HG03039 (cell line): ENCODE results near the gene BRS3.
A peak's percentile ranks its signal among the peaks of the same experiment; 100 is the strongest.

ENCODE experiments used
- ATAC-seq: cut with Tn5 transposase; IDR thresholded peaks from one replicate; pipeline ENCODE4 v1.9.1; 2021; ENCODE audit warnings: mild to moderate bottlenecking, moderate library complexity; ENCODE audit not compliant: unreplicated experiment

BRS3 gene

GRCh38 chrX:136493011-136493410, 5.3 kb downstream of the BRS3 start:
- no peak for ATAC-seq

- ATAC-seq, result no peak
These were observed 7.3 kb downstream of the BRS3 start for GRCh38 chrX:136495043-136495442.

- ATAC-seq, result no peak
These were observed 8.5 kb downstream of the BRS3 start for GRCh38 chrX:136496186-136496763.

- ATAC-seq, result peak; percentile 75
These were observed 9.2 kb downstream of the BRS3 start for GRCh38 chrX:136496764-136497555.

- no peak for ATAC-seq
These were observed 9.9 kb downstream of the BRS3 start, which contains the start of gene HTATSF1 for GRCh38 chrX:136497556-136498052. Gene HTATSF1, plus strand, starts transcription at chrX:136497592. Its CDS starts 93 bp downstream, at chrX:136497685.

GRCh38 chrX:136519069-136519468, 31.3 kb downstream of the BRS3 start:
- no peak for ATAC-seq

- no peak for ATAC-seq
These were observed 36.0 kb downstream of the BRS3 start for GRCh38 chrX:136523770-136524169.

- no peak for ATAC-seq
These were observed 38.2 kb downstream of the BRS3 start for GRCh38 chrX:136525738-136526606.

- ATAC-seq, result no peak
These were observed 41.0 kb downstream of the BRS3 start for GRCh38 chrX:136528645-136529315.

GRCh38 chrX:136529795-136530194, 42.0 kb downstream of the BRS3 start:
- ATAC-seq, result no peak

- no peak for ATAC-seq
These were observed 44.2 kb downstream of the BRS3 start, which contains the start of gene VGLL1 for GRCh38 chrX:136531951-136532350. Gene VGLL1, plus strand, starts transcription at chrX:136532215. Its CDS starts 3,806 bp downstream, at chrX:136536021.

- ATAC-seq, result no peak
These were observed 46.4 kb downstream of the BRS3 start for GRCh38 chrX:136534131-136534530.

- no peak for ATAC-seq
These were observed 51.1 kb downstream of the BRS3 start for GRCh38 chrX:136538811-136539210.

GRCh38 chrX:136540226-136540625, 52.5 kb downstream of the BRS3 start:
- no peak for ATAC-seq

- ATAC-seq, result no peak
These were observed 53.5 kb downstream of the BRS3 start for GRCh38 chrX:136541294-136541693.

- no peak for ATAC-seq
These were observed 54.5 kb downstream of the BRS3 start for GRCh38 chrX:136542281-136542680.
